Neutrophil (primary cell): ENCODE results near the gene PPP1R14C.
"Not testable (repeated sequence)": the region's sequence is repeated elsewhere in the genome, so short reads cannot be mapped to it uniquely, and the experiment has no call there.

Source experiments
- H3K27ac ChIP-seq: fragments of 200-600 bp; sonication (generic); 2 replicates; pipeline ENCODE4 v1.5.1; 2016; ENCODE audit warnings: mild to moderate bottlenecking, moderate library complexity
- H3K27me3 ChIP-seq: fragments of 200-600 bp; sonication (generic); 2 replicates; pipeline ENCODE4 v1.6.0; 2016; ENCODE audit warnings: mild to moderate bottlenecking
- H3K36me3 ChIP-seq: fragments of 200-600 bp; sonication (generic); 2 replicates; pipeline ENCODE4 v1.5.1; 2017
- H3K4me1 ChIP-seq, 2 experiments: fragments of 200-600 bp in 1 of 2; sonication (generic) in 1 of 2; 1 replicate in 1 of 2; 2 replicates in 1 of 2; pipeline versions ENCODE4 v1.5.1 to v1.6.1; 2013 to 2016; ENCODE audit warnings: low read depth in 1 of 2, low read length in 1 of 2, mild to moderate bottlenecking in 1 of 2, moderate library complexity in 1 of 2; ENCODE audit not compliant: control insufficient read depth in 1 of 2, insufficient read depth in 1 of 2
- H3K4me3 ChIP-seq, 2 experiments: fragments of 200-600 bp in 1 of 2; sonication (generic) in 1 of 2; 1 replicate in 1 of 2; 2 replicates in 1 of 2; pipeline ENCODE4 v1.5.1; 2013 to 2016; ENCODE audit warnings: low read depth in 1 of 2, low read length in 1 of 2, mild to moderate bottlenecking in 1 of 2, moderate library complexity in 1 of 2
- H3K9me3 ChIP-seq: fragments of 200-600 bp; sonication (generic); 2 replicates; pipeline ENCODE4 v1.5.1; 2016
- TF ChIP-seq, protein P1 (sequence below): fragments of 200-600 bp; sonication (generic); IDR thresholded peaks from 2 replicates; pipeline ENCODE4 v1.5.1; 2016; ENCODE audit warnings: antibody characterized with exemption

PPP1R14C gene

GRCh38 chr6:150126641-150127291, 16.1 kb upstream of the PPP1R14C start:
- Histone ChIP-seq H3K36me3 (no peaks in the 10 kb centered on the region), H3K27ac (no peak overlapping the region), H3K27me3 (peaks cover 10% of the 10 kb centered on the region), H3K9me3 (no peaks in the 10 kb centered on the region), H3K4me1 (no peaks in the 10 kb centered on the region), H3K4me3 (no peak overlapping the region)
- TF ChIP-seq, protein P1, sequence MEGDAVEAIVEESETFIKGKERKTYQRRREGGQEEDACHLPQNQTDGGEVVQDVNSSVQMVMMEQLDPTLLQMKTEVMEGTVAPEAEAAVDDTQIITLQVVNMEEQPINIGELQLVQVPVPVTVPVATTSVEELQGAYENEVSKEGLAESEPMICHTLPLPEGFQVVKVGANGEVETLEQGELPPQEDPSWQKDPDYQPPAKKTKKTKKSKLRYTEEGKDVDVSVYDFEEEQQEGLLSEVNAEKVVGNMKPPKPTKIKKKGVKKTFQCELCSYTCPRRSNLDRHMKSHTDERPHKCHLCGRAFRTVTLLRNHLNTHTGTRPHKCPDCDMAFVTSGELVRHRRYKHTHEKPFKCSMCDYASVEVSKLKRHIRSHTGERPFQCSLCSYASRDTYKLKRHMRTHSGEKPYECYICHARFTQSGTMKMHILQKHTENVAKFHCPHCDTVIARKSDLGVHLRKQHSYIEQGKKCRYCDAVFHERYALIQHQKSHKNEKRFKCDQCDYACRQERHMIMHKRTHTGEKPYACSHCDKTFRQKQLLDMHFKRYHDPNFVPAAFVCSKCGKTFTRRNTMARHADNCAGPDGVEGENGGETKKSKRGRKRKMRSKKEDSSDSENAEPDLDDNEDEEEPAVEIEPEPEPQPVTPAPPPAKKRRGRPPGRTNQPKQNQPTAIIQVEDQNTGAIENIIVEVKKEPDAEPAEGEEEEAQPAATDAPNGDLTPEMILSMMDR = no peak

- TF ChIP-seq, protein P1 = no peak
- Histone ChIP-seq H3K36me3 (no peaks in the 10 kb centered on the region), H3K4me1 (no peaks in the 10 kb centered on the region), H3K9me3 (no peaks in the 10 kb centered on the region), H3K4me3 (no peak overlapping the region), H3K27ac (no peak overlapping the region), H3K27me3 (peaks cover 9% of the 10 kb centered on the region)
Observed at GRCh38 chr6:150128425-150128824, 14.4 kb upstream of the PPP1R14C start.

DNA sequence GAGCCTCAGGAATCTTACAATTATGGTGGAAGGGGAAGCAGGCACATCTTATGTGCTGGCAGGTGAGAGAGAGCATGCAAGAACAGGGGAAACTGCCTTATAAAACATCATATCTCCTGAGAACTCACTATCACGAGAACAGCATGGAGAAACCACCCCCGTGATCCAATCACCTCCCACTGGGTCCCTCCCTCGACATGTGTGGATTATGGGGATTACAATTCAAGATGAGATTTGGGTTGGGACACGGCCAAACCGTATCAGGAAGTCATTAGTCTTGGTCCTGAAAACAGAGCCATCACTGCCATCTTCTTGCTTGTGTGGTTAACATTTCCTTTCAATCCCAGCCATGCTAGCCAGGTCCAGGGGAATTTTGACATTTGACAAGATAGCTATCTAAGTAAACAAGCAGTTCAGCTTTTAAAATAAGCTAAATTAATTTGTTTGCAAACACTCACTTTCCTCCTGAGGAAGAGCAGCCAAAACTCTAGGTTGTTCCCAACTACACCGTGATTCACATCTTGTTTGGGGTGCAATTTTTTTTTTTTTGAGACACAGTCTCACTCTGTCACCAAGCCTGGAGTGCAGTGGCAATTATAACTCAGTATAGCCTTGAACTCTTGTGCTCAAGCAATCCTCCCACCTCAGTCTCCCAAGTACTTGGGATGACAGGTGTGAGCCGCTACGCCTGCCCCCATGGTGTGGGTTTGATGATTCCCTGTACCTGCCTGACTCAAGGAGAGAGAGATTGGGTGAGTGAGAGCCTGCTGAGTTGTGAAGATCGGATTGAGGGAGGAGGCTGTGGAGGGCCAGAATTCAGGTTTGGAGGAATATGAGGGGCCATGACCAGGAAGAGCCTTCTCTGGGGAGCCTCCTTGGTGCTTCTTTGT, 13.0 kb upstream of the PPP1R14C start:
- Histone ChIP-seq H3K27me3 (peaks cover 7% of the 10 kb centered on the region), H3K4me1 (no peaks in the 10 kb centered on the region), H3K9me3 (no peaks in the 10 kb centered on the region), H3K36me3 (no peaks in the 10 kb centered on the region), H3K27ac (no peak overlapping the region), H3K4me3 (no peak overlapping the region)
- TF ChIP-seq, protein P1 = no peak

DNA sequence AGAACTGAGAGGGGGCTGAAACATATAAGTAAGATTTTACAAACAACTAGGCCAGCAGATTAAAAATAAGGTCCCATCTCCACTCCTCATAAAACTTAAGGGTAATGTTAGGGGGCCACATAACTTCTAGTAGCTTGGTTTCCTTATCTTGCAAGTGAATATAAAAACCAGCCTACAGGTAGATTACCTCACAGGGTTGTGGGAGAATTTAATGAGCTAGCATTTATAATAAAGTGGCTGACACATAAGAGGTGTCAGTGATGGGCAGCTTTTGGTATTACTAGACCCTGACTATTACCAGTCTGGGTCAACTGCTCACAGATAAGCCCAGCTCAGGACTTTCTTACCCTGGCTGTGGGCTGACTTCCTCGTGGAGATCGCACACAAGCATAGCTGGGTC, 9.2 kb upstream of the PPP1R14C start:
- no peak overlapping the region for H3K4me3 ChIP-seq
- H3K9me3 ChIP-seq = no peaks in the 10 kb centered on the region
- TF ChIP-seq, protein P1 = no peak
- H3K4me1 ChIP-seq = no peaks in the 10 kb centered on the region
- H3K27ac ChIP-seq = no peak overlapping the region
- H3K27me3 ChIP-seq = peaks cover 9% of the 10 kb centered on the region
- no peaks in the 10 kb centered on the region for H3K36me3 ChIP-seq

GRCh38 chr6:150134280-150134920, 8.4 kb upstream of the PPP1R14C start:
- no peak overlapping the region for H3K27ac ChIP-seq
- TF ChIP-seq, protein P1 = no peak
- no peak overlapping the region for H3K4me3 ChIP-seq

DNA sequence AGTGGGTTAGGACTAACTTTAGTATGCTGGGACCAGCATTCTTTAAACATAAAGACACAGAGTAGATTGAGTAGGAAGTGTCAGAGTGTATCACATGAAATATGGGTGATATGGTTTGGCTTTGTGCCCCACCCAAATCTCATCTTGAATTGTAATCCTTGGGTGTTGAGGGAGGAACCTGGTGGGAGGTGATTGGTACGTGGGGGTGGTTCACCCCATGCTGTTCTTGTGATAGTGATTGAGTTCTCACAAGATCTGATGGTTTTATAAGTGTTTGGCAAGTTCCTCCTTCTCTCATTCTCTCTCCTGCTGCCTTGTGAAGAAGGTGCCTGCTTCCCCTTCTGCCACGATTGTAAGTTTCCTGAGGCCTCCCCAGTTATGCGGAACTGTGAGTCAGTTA, 5.1 kb upstream of the PPP1R14C start:
- not testable (repeated sequence) for H3K36me3 ChIP-seq, H3K9me3 ChIP-seq, H3K4me3 ChIP-seq, H3K27ac ChIP-seq, H3K4me1 ChIP-seq
- peaks cover 42% of the 10 kb centered on the region for H3K27me3 ChIP-seq

More at GRCh38 chr6:150134280-150134920, 8.4 kb upstream of the PPP1R14C start:
- Histone ChIP-seq H3K27me3 (peaks cover 15% of the 10 kb centered on the region), H3K4me1 (no peaks in the 10 kb centered on the region), H3K36me3 (no peaks in the 10 kb centered on the region), H3K9me3 (no peaks in the 10 kb centered on the region)
